LNCaP clone FGC (cell line): Measurements from ENCODE around the gene MYEF2.

Experiments used
- DNase-seq: peaks from one replicate; pipeline ENCODE4 v3.0.0-alpha.2; 2011; ENCODE audit warnings: low read depth
- H3K4me3 ChIP-seq: 2 replicates; pipeline ENCODE4 v1.5.1; 2011; ENCODE audit warnings: mild to moderate bottlenecking, low read depth, low read length, control low read depth
- TF ChIP-seq, protein P1 (sequence below): IDR thresholded peaks from 2 replicates; pipeline ENCODE4 v1.5.1; 2012; ENCODE audit warnings: mild to moderate bottlenecking; ENCODE audit not compliant: control insufficient read depth, insufficient read depth; ENCODE audit errors: extremely low read depth

Gene MYEF2

DNA sequence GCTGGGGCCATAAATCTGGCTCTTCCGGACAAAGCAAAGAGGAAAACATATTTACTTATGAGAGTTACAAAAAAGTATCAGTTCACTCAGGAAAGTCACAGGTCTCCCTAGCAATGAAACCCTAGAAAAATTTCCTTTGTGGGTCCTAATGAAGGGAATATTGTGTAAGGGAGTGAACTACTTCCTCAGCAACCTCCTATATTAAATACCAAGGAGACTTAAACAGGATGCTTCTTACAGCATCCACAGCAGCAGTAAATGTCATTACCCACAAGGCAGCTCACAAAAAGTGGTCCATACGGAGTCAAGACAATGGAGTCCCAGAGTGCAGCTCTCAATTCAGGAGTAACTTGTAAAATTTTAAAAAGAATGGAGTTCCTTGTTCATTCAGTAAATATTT, 72.2 kb downstream of the MYEF2 start:
- no peak overlapping the region for H3K4me3 ChIP-seq
- TF ChIP-seq, protein P1, sequence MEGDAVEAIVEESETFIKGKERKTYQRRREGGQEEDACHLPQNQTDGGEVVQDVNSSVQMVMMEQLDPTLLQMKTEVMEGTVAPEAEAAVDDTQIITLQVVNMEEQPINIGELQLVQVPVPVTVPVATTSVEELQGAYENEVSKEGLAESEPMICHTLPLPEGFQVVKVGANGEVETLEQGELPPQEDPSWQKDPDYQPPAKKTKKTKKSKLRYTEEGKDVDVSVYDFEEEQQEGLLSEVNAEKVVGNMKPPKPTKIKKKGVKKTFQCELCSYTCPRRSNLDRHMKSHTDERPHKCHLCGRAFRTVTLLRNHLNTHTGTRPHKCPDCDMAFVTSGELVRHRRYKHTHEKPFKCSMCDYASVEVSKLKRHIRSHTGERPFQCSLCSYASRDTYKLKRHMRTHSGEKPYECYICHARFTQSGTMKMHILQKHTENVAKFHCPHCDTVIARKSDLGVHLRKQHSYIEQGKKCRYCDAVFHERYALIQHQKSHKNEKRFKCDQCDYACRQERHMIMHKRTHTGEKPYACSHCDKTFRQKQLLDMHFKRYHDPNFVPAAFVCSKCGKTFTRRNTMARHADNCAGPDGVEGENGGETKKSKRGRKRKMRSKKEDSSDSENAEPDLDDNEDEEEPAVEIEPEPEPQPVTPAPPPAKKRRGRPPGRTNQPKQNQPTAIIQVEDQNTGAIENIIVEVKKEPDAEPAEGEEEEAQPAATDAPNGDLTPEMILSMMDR = no peak
- DNase-seq = no peak

DNA sequence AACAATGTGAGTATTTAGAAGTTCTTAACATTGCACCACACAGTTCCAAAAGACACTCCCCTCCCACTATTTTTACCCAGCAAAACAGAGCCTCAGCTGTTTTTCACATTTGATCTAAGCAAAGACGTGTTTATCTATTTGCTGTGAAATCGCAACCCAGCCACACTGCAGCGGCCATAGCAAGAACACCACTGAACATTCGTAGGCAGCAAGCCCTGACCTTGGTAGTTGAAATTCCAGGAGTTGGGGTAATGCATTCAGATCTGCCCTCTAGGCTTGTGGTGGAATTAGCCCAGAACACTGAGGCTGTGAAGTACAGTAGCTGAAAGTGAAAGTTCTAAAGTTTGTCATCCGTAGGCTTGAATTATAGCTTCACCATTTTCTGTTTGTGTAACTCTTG, 74.4 kb downstream of the MYEF2 start:
- no peak for DNase-seq
- TF ChIP-seq, protein P1 = no peak
- no peak overlapping the region for H3K4me3 ChIP-seq

DNA sequence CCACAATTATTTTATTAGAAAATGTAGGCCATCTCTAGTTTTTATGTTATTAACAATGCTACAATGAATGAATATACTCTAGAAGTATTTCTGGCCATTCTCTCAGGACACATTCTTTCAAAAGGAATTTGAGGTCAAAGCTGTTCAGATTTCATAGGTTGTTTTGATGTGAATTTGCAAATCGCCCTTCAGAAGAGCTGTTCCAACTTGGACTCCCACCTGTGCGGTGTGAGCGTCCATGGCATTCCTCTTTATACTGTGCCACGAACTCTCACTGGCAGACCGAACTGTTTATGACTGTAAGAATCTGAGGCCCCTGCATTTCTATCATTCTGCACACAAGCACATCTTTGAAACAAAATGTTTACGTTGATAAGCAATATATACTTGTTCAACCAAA, 75.9 kb downstream of the MYEF2 start:
- no peak overlapping the region for H3K4me3 ChIP-seq
- TF ChIP-seq, protein P1 = no peak
- DNase-seq = no peak

DNA sequence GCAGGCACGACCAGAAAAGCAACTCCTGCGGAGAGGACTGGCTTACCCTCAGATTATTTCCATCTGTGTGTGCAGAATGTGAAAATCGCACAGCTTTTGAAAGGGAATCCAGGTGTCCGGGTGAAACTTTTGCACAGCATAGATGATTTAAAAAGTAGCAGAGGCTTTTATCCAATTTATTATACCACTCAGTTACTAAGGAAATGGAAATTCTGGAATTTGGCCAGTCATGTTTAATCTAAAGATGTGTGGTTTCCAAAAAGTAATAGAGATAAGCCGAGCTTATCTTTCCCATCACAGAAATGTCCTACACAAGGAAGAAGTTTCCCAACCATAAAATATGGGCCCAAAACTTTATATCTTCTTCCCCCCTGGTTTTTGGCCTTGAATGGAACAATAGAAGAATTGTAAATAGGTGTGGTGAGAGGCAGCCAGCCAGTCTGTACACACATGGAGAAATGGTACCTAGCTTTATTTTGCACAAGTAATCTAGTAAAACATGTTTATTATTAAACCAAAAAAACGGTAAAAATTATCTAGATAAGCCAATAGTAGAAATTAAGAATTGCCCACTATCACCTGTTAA, 76.6 kb downstream of the MYEF2 start:
- peak; percentile 28 for DNase-seq
- TF ChIP-seq, protein P1 = no peak
- H3K4me3 ChIP-seq = no peak overlapping the region

DNA sequence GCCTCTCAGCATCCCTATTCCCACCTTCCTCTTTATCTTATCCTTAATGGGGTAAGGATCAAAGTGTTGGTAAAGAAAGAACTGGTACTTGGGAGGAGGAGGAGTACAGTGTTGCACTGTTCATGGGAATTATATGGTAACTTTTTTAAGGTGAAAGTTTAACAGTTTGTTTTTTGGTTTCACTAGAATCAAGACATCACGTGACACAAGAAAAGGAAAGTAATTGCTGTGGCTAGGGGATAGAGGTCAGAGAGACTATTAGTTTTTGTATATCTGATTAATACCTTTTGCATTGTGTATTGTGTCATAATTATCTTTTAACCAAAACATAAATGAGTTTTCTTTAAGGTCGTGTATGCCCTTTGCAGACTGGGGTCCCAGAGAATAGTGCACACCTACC, 80.8 kb downstream of the MYEF2 start:
- DNase-seq = no peak
- no peak overlapping the region for H3K4me3 ChIP-seq
- TF ChIP-seq, protein P1 = no peak

DNA sequence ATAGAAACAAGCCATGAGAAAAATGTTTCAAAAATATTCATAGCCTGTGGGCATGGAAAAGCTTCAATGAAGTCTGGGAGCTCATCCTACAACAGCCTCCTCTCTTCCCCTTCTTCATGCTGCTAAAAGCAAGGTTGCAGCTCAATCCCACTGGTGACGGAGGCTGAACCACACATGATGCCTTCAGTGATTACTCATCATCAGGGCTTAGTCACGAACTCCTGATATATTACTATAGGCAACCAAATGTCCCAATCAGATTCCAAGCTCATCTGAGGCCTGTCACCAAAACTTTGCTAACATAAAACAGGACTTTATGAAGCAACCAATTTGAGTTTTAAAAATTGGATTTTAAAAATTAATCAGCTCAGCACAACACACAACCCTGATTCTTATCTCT, 81.3 kb downstream of the MYEF2 start:
- no peak overlapping the region for H3K4me3 ChIP-seq
- DNase-seq = no peak
- TF ChIP-seq, protein P1 = no peak

DNA sequence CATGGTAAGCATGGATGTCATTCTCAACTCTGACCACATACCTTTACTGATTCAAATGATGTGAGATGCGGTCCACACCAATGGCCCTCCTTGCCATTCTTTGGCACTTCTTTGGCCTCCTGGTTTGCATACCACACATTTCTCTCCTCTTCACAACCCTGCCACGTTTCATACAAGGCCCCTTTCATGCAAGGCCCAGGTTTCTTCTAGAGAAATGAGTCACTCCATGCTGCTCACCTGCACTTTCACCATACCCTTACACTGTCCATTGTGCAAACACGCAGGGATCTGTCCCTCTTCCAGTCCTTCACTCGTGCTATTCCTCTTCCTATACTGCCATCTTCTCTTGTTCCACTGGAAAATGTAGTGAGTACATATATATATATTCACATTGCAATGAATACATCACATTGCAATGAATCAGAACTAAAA, 81.7 kb downstream of the MYEF2 start:
- DNase-seq = no peak
- TF ChIP-seq, protein P1 = no peak
- H3K4me3 ChIP-seq = no peak overlapping the region
